ENCODE measurements around the gene DPT.

Gene DPT

DNA sequence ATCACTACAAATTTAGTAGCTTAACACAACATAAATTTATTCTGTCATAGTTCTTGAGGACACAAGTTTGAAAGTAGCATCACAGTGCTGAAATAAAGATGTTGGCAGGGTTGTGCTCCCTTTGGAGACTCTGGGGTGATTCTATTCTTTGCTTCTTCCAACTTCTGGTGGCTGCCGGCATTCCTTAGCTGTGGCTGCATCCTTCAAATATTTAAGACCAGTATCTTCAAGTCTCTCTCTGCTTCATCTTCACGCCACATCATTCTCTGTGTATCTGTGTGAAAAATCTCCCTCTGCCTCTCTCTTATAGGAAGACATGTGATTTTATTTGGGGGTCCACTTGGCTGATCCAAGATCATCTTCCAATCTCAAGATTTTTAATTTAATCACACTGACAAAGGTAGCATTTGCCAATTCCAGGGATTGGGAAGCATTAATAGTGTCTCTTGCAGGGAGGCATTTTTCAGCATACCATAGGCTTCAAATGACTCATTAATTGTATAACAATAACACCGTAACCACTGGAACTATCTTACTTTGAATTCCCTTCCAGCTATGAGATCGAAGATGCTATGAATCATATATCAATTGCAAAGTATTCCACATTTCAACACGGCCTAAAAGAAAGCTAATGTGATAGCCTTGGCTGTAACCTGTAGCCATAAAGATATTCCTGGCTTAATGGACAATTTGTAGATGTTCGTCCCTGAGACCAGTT lies 74.6 kb downstream of the DPT start:
- no peak for DNase-seq

DNA sequence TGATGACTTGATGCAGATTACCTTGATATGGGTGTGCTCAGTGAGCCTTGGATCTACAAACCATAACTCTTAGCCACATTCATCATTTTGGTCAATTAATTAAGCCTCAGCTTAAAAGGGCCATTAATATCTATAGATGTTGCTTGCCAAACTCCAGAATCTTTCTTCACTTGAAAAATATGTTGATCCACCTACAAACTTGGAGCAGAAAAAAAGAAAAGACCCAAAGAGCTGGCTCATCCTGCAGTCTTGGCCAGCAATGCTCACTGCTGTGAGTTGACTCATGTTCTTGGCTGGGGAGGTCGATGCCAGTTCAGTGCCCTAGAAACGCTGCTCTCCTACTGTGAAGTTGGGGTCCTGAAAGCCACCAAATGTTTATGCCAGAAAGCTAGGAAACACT lies 75.4 kb downstream of the DPT start:
- no peak for DNase-seq

DNA sequence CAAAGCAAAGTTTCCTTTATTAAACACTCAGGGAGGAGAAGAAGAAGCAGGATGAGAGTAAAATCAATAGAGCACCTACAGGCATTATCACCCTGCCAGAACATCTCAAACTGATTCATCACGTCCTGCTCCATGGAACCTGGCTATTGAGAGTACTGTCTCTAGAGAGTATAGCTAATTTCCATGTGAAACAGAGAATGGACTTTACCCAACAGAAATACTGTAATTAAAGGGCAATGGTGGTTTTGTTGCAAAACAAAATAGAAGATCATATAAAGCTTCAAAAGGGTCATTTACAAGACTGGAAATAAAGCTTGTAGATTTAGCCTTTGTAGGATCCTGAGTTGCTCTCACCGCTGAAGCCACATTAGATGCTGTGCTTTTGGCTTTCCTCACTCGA lies 83.3 kb downstream of the DPT start:
- no peak for DNase-seq
